CD4-positive, alpha-beta T cell treated with Interleukin-15 for 4 hours (primary cell): Measurements from ENCODE around the gene OS9.
"Not testable (repeated sequence)": the region's sequence is repeated elsewhere in the genome, so short reads cannot be mapped to it uniquely, and the experiment has no call there.

Experiments used
- DNase-seq: peaks from one replicate; pipeline ENCODE4 v3.0.0-alpha.2; 2020; ENCODE audit warnings: low spot score

The OS9 gene

GRCh38 chr12:57694459-57695019, 607 bp downstream of the OS9 start:
- no peak for DNase-seq

- DNase-seq = no peak
These were observed 2.0 kb downstream of the OS9 start for GRCh38 chr12:57695770-57696432.

GRCh38 chr12:57697076-57697475, 3.1 kb downstream of the OS9 start:
- no peak for DNase-seq

- DNase-seq = no peak
These were observed 4.5 kb downstream of the OS9 start for GRCh38 chr12:57698414-57698813.

- no peak for DNase-seq
These were observed 6.4 kb downstream of the OS9 start for GRCh38 chr12:57700317-57700716.

GRCh38 chr12:57707250-57707649, 13.3 kb downstream of the OS9 start:
- no peak for DNase-seq

- DNase-seq = no peak
These were observed 14.4 kb downstream of the OS9 start for GRCh38 chr12:57708296-57708695.

- no peak for DNase-seq
These were observed 18.8 kb downstream of the OS9 start for GRCh38 chr12:57712701-57713100.

- no peak for DNase-seq
These were observed 19.3 kb downstream of the OS9 start for GRCh38 chr12:57713209-57713608.

- DNase-seq = not testable (repeated sequence)
These were observed 21.3 kb downstream of the OS9 start for GRCh38 chr12:57715036-57715748.

- no peak for DNase-seq
These were observed 21.9 kb downstream of the OS9 start for GRCh38 chr12:57715786-57716185.

GRCh38 chr12:57716305-57716704, 22.4 kb downstream of the OS9 start:
- no peak for DNase-seq

- no peak for DNase-seq
These were observed 23.2 kb downstream of the OS9 start for GRCh38 chr12:57717131-57717530.

- no peak for DNase-seq
These were observed 24.1 kb downstream of the OS9 start for GRCh38 chr12:57717846-57718640.

GRCh38 chr12:57718641-57719528, 25.0 kb downstream of the OS9 start:
- no peak for DNase-seq

- no peak for DNase-seq
These were observed 26.1 kb downstream of the OS9 start for GRCh38 chr12:57719777-57720605.

GRCh38 chr12:57720606-57721595, 27.0 kb downstream of the OS9 start:
- DNase-seq = no peak

GRCh38 chr12:57721846-57722608, 28.1 kb downstream of the OS9 start:
- not testable (repeated sequence) for DNase-seq
